Activated CD8-positive, alpha-beta memory T cell treated with anti-CD3 and anti-CD28 coated beads, Interleukin-2, amount 50 U/mL, for 4 hours (primary cell): ENCODE data around the gene LRRC45.
"Not testable (repeated sequence)": the region's sequence is repeated elsewhere in the genome, so short reads cannot be mapped to it uniquely, and the experiment has no call there.

Experiments
- DNase-seq: peaks from one replicate; pipeline ENCODE4 v3.0.0-alpha.2; 2020

The LRRC45 gene

DNA sequence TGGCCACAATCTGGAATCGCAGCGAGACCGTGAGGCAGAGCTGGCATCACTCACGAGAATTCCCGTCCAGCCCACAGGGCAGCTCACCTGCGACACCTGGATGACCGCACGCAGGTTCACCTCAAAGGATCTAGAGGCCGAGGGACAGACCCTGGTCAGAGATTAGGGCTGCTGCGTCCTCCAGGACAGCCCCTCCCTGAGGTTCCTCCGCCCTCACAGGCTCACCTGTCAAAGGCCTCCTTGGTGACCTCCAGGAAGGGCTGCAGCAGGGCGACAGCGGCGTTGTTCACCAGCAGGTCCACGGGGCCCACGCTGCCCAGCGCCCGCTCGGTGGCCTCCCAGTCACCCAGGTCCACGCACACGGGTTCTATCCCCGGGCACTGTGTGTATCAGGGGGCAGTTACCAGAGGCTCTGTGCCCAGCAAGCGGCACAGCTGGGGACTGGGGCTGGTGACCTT is 13.6 kb downstream of the LRRC45 start:
- no peak for DNase-seq

DNA sequence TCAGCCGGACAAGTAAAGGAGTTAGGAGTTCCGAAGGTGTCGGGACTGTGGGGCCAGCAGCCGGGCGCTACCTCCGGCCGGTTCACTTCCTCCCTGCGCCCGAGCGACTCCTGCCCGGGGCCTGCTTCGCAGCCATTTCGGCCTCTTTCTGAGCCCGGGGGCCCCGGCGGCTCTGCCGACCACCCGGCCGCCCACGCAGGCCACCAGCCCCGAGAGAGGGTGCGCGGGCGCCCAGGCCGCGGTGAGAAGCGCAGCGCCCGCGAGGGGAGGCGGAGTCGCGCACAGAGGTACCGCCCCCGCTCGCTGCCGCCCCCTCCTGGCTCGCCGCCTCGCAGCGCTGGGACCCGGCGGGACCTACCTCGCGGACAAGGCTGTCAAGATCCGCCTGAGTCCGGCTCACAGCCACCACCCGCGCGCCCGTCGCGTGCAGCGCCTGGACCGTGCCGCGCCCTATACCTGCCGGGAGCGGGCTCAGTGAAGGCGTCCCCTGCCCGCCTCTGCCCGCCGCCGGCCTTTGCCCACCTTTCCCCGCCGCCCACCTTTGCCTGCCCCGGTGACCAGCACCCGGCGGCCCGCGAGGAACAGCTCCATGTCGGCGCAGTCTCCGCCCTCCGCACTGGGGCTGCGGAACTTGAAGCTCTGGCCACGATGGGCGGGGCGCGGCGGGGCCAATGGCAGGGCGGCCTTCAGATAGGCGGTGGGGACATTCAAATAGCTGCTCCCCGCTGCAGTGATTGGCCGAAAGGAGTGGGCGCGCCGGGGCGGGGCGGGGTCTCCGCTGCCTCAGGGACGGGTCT is 14.2 kb downstream of the LRRC45 start, which contains the start of gene DCXR:
Gene DCXR, minus strand, starts transcription at position 606 of the 797 bp plus-strand sequence. Its CDS starts 15 bp downstream, at position 591.
- DNase-seq: peak; percentile 92

DNA sequence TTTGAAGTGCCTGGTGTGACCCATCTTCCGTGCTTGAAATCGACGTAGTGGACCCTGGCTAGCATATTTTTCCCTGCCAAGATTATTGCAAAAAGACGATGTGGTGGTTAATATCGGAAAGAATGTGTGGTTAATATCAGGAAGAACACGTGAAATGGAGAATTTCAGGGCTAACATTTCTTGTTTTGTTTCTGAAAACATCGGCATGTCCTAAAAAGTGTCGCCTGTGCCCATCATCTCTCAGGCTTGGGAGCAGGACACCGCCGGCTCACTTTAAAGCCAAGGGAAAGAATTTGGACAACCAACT is 14.7 kb downstream of the LRRC45 start:
- DNase-seq: no peak

DNA sequence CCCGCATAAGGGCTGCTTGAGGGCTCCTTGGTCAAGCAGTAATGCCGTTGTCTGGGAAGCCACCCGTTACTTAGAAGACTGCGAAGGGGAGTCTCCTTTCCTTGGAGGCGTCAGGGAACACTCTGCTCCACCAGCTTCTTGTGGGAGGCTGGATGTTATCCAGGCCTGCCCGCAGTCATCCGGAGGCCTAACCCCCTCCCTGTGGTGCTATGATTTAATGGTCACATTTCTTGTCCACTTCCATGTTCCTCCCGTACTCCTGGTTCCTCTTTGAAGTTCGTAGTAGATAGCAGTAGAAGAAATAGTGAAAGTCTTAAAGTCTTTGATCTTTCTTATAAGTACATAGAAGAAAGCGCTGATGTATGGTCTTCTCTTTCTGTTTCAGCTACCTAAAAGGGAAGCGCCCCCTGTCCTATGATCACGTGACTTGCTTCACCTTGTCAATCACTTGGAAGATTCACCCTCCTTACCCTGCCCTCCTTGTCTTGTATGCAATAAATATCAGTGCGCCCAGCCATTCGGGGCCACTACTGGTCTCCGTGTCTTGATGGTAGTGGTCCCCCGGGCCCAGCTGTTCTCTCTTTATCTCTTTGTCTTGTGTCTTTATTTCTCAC is 15.8 kb downstream of the LRRC45 start:
- DNase-seq: not testable (repeated sequence)

DNA sequence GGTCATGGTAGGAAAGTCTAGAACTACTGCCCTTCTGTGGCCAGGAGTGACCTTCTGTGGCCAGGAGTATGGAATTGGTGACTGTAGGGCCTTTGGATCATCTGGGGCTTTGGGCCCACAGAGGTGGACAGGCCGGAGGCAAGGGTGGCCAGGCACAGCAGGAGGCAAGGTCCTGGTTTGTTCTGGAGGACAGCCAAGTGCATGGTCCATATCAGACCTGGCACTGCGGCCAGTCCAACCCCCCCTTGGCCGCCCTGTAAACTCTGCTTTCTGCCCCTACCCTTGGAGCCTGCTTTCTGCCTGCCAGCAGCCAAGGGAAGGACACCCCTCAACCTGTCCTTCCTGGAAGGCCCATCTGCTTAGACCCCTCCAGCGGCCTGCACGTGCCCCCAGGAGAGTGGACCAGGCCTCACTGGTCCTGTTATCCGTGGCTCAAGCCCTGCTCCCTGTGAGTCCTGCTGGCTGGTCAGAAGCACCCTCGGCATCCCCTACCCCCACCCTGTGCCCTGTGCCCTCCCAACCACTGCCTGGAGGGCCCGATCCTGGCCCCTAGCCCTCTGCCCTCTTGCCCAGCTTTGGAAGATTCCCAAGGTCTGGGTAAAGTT is 16.7 kb downstream of the LRRC45 start:
- no peak for DNase-seq

DNA sequence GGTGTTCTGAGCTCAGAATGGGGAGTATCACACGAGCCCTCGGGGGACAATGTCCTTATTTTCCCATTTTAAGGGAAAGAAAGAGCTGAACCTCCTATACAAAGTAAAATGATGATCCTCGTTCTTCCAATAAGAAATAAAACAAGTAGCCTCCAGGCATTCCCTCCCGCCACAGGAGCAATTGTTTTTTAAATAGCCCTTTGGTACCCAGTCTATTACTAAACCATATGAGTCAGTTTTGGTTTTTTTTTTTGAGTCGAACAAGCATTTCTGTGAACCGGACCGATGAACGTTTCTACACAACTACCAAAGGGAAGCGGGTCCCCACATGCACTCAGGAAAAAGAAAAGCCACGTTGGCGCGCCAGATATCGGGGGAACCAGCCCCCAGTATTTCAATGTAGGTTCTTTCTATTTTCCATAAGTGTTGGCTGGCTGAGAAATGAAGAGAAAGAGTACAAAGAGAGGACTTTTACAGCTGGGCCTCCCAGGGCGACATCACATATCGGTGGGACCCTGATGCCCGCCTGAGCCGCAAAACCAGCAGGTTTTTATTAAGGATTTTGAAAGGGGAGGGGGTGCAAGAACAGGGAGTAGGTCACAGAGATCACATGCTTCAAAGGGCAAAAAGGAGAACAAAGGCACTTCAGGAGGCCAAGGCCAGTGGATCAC is 18.2 kb downstream of the LRRC45 start:
- no peak for DNase-seq

DNA sequence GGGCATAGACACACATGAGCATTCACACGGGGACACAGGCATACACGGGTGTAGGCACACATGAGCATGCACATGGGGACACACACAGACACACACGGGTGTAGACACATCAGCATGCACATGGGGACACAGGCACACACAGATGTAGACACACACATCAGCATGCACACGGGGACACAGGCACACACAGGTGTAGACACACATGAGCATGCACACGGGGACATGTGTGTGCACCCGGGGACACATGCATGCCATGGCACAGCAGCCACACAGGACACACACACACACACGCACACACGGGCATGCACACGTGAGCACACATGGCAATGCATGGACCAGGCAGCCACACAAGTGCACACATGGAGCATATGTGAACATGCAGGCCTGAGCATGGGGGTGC is 19.5 kb downstream of the LRRC45 start:
- no peak for DNase-seq

DNA sequence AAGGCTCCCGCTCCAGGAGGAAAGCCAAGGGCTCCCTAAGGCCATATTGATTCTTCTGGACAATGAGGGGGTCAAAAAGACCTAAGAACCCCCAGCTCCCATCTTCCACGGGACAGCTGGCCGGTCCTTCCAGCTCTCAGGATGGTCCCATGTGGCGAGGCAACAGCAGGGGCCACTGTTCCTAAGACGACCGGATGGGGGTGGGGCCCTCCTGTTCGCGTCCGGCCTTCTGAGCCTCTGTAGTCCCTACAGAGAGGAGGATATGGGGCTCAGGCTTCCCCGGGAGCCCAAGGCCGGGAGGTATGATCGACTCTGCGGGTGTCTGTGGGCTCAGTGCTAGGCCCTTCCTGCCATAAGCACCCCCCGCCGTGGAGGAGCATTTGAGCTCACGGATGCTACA is 20.4 kb downstream of the LRRC45 start:
- no peak for DNase-seq

DNA sequence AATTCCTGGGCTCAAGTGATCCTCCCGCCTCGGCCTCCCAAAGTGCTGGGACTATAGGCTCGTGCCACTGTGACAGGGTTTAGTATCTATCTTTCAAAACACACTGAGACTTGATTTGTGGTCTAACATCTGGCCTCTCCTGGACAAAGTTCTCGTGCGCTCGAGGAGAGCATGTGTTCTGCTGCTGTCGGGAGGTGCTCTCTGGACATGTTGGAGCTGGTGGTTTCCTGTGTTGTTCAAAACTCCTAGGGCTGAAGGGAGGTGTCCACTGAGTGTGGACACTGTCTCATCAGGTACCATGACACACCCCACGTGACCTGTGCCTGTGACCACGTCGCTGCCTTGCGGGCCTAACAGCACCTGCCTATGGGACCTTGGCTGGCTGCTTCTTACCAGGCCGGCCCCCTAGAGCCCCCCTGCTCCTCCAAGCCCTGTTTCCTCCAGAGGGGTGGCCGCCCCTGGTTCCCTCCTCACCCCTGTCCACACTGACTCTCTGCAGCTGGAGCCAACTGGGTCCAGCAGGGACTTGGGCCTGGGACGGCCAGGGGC is 22.9 kb downstream of the LRRC45 start:
- no peak for DNase-seq

DNA sequence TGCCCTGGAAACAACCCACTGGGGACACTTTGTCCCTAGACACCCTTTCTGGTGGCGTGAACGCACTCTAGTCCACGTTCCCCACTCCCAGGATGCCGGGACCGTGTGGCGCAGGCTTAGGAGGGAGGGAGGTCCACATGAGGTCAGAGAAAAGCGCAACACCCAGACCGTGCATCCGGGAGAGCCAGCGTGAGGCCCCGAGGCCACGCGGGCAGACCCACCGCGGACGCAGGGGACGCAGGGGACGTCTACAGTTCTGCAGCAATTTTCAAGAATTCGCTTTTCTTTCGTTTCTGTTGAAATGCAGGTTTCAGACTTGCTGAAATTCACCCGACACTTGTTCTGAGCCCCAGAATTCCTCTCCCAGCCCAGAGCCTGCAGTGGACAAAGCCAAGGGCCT is 23.8 kb downstream of the LRRC45 start:
- DNase-seq: no peak

DNA sequence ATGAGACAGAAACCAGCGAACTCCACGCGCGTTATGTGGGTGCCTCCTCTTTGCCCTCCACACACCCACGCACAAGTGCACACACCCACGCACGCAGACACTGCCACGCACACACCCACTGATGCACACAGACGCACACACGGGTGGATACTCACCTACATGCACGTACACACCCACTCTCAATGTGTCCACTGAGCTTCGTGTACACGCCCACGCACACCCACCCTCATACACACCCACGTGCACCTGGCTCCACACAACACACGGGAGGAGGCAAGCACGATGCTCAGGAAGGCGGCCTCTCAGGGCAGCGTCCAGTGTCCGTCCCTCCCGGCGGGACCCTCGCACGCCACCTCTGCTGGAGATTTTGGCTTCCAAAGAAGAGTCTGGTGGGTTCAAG is 24.3 kb downstream of the LRRC45 start:
- DNase-seq: no peak

DNA sequence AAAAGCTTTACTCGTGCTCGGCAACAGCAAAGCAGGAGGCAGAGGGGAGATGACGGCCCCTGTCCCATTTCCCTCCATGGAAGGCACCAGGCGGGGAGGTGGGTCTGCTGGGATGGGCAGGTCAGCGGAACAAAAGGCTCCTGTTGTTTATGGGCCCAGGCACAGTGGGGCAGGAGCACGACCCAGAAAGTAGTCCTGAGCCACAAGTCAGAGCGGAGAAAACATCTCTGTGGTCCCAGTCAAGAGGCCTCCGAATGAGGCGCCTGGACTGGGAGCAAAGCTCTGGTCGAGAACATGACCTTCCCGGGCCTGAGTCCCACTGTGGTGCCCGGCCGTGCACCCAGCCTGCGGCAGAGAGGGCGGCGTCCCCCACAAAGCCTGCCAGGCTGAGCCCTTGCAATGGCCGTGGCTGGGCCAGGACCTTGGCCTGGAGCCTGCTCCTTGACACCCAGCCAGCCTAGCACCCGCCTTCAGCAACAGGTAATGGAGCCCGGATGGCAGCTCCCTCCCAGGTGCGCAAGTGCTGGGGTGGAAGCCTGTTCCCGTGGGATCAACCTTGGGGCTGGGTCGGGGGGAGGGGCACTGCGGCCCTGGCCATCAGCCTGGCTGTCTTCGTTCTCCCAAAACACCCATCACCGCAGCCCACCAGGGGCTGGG is 24.9 kb downstream of the LRRC45 start:
- no peak for DNase-seq

DNA sequence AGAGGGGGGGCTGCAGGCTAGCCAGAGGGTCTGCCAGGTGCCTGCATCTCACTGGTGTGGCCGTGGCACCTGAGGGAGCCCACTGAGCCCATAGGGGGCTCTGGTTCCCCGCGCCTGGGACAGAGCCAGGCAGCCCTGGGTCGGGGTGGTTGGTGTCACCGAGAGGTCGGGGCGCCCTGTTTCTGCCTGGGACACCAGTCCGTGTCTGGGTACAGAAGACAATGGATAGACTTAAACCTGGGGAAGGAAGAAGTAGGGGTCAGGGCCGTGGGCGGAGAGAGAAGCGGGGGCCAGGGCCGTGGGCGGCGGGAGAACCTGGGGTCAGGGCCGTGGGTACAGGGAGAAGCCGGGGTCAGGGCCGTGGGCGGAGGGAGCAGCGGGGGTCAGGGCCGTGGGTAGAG is 25.5 kb downstream of the LRRC45 start:
- no peak for DNase-seq

DNA sequence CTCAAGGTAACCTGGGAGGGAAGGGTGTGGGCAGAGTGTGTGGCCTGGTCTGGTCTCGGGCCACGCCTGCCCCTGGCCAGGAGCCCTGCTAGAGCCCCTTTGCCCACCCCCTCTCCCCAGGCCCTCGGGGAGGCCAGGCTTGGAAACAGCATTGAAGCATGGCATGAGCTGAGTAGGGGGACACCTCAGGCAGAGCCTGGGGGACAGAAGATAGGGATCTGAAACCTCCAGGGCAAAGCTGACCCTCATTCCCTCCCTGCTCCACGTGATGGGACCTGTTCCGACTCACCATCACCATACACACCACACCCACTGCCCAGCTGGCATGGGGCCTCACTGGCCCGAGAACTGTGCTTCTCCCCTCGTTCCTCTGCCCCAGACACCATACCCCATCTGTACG is 26.0 kb downstream of the LRRC45 start:
- DNase-seq: no peak

DNA sequence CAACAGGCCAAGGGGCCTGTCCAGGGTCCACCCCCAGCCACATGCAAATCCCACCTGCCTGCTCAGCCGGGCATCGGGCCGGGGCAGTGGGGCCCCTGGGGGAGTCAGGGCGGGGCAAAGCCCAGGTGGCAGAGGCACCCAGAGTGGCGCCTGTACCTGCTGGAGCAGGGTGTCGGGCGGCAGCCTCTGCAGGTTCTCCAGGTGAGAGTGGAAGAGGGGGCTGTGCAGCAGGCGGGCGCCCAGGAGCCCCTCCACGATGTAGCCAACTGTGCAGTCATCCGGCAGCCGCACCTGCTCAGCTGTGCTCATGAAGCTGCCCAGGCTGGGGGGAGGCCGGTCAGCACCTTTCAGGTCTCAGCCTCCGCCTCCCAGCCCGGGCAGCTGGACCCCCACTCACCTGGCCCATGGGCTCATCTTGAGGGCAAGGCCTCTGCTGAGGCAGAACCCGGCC is 26.4 kb downstream of the LRRC45 start:
- DNase-seq: no peak

DNA sequence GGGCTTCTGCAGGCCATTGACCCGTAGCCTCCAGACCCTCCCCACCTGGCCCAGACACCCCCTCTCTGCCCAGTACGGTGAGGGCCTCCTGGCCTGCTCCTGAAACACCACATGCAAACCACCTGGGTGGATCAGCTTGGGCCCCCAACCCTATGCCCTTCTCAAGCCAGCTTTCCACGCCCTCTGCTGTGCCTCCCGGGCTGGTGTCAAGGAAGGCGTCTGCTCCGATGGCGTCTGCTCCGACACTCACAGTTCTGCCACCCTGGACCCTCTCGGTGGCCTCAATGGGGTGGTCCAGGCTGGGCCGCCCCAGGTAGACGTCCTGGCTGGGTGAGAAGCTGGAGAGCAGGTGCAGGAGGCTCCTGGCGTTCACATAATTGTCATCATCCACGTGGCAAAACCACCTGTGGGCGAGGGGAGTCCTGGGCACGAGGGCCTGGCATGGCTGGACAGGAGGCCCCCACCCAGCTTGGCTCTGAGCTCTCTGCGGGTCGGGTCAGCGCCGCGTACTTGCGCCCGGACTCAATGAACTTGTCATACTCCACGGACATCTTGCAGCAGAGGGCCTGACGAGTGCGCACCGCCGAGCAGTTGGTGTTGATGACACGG is 27.2 kb downstream of the LRRC45 start:
- no peak for DNase-seq

DNA sequence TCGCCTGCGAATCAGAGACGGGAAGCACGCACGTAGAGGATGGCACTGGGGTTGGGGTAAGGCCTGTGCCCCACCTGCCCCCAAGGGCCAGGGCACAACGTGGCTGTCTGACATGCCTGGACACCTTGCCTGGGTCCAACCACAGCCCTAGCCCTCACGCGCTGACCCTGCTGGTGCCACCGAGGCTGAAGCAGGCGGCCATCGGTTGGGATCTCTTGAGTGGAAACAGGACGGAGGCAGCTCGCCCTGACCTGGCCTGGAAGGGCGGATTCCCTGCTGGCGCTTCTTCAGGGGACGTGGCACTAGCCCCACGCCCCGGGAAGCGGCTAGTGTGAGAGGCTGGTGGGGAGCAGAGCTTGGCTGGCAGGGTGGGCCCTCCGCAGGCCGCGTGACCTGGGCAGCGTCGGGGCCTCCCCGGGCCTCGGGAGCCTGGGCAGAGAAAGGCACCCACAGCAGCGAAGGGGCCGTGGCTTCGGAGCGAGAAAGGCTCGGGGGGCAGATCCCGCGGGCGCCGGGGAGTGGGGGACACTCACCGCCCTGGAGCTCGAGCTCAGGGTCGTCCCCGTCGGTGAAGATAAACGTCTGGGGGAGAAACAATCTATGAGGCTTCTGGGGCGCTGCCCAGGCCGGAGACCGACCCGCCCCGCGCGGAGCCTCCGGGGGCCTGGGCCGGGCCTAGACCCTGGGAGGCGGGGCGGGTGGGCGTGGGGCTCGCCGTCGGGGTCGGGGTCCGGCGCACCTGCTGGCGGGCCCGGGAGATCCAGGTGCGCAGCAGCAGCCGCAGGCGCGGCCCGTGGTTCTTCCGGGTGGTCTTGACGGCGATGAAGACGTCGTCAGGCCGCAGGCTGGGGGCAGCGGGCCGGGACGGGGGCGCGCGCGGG is 27.9 kb downstream of the LRRC45 start:
- DNase-seq: peak; percentile 17

DNA sequence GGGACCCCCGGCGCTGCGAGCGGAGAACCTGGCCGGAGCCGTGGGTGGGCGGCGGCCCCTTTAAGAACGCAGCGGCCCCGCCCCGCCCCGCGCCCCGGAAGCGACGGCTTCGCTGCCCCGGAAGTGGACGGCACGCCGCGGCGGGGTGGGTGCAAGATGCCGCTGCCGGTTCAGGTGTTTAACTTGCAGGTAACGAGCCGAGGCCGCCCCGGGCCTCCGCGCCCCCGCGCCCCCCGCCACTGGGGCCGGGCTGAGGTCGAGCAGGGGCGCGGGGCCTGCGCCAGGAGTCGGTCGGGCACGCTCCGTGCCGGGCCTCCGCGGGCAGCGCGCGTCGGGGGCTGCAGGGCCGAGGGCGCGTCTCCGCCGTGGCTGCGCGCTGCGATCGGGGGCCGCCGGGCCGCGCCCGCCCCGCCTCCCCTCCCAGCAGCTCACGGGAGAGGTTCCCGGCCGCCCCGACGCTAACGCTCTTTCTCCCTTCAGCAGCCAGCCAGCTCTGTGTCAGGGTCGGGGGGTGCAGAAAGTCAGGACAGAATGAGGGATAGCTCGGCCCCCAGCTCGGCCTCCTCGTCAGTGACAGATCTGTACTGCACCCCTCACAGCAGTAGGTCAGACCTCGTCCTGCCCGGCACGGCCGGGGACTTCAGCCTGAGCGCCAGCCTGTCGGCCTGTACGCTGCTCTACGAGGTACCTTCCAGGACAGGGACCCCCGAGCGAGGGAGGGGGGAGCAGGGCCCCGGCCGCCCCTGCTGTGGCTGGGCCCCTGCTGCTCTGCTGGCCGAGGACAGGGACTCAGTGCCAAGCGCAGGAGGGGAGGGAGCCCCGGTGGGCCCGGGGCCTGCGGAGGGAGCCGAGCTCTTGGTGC is 28.9 kb downstream of the LRRC45 start, which contains the start of the genes GPS1 and RFNG:
Gene GPS1, plus strand, starts transcription at position 123 of the 862 bp plus-strand sequence. Its CDS starts 34 bp downstream, at position 157.
Gene RFNG, minus strand, starts transcription at position 36 of the 862 bp plus-strand sequence. CDS start 45 bp downstream, outside the sequence.
- DNase-seq: peak; percentile 86

DNA sequence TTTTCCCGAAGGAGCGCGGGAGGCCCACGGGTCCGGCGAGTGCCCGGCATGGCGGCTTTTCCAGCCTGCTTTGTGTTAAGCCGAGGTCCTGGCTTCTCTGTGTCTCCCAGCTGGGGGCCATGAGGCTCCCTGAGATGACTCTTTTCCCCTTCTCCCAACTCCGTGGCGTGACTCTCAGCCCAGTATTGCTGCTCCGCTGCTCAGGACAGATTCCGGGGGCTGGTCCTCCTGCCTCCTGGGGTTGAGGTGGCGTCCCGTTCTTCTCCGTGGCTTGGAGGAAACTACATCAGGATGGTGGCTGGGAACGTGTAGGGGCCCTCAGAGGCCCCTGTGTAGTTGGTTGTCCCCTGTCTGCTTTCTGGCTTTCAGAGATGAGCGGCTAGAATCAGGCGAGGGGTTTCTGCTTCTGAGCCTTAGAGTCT is 29.5 kb downstream of the LRRC45 start:
- DNase-seq: no peak

DNA sequence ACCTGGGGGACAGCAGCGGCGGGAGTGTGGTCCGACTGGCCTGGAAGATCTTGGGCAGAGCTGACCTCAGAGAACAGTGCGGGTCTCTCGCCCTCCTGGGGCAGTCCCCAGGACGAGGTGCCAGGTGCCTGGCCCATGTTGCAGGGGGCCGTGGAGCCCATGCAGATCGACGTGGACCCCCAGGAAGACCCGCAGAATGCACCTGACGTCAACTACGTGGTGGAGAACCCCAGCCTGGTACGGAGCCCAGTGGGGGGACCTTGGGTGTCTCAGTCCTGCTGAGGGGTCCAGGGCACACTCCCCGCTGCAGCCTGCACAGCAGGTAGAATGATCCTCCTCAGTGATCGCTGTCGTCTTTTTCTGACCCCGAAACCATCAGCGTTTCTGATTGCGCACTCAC is 30.0 kb downstream of the LRRC45 start:
- no peak for DNase-seq
